Measurements from ENCODE around the gene ZNF200. TPM values are rescaled to one million over a fixed set of nuclear protein-coding genes. Genes with fewer than 3 reads are reported as not detected.

Gene ZNF200
- total and polyA plus RNA-seq, 2 of the 13 experiments (the other 11 are each of a cell fraction or from before 2014, with no cell fraction given) = 3.5 to 16.5 TPM

DNA sequence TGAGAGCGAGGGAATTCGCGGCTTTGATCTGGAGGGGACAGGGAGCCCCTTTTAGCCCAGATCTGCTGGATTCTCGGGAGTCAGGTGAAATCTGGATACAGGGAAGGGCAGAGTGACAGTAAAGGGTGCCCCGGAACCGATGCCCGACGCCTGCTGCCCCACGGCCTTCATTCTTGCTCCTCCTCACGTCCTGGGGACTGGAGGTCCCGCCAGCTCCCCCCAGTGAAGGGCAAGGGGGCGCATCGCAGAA lies 46.4 kb downstream of the ZNF200 start (continued):
- TF ChIP-seq ZNF232 (CRISPR knock-in tag; IDR thresholded peaks at IDR 0.05; ENCODE audit: borderline replicate concordance) (no peak), KLF9 (CRISPR knock-in tag; IDR thresholded peaks at IDR 0.05; ENCODE audit: low read depth) (no peak), RARG (CRISPR knock-in tag; IDR thresholded peaks at IDR 0.05; ENCODE audit: low read depth) (no peak), MEIS1 (CRISPR knock-in tag; IDR thresholded peaks at IDR 0.05; ENCODE audit: borderline replicate concordance) (no peak), ZNF777 (CRISPR knock-in tag; IDR thresholded peaks at IDR 0.05) (peak; percentile 55; the same call in 1 of the 2 replicates), ZNF264 (CRISPR knock-in tag; IDR thresholded peaks at IDR 0.05) (no peak), HNRNPL (IDR thresholded peaks at IDR 0.05; ENCODE audit: low read depth, low read length) (0 out of 2 replicates have a peak, but pooled peaks have one; percentile 47)
- TF ChIP-seq, protein P1, sequence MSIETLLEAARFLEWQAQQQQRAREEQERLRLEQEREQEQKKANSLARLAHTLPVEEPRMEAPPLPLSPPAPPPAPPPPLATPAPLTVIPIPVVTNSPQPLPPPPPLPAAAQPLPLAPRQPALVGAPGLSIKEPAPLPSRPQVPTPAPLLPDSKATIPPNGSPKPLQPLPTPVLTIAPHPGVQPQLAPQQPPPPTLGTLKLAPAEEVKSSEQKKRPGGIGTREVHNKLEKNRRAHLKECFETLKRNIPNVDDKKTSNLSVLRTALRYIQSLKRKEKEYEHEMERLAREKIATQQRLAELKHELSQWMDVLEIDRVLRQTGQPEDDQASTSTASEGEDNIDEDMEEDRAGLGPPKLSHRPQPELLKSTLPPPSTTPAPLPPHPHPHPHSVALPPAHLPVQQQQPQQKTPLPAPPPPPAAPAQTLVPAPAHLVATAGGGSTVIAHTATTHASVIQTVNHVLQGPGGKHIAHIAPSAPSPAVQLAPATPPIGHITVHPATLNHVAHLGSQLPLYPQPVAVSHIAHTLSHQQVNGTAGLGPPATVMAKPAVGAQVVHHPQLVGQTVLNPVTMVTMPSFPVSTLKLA (IDR thresholded peaks at IDR 0.05) = no peak
- TF ChIP-seq, protein P2, sequence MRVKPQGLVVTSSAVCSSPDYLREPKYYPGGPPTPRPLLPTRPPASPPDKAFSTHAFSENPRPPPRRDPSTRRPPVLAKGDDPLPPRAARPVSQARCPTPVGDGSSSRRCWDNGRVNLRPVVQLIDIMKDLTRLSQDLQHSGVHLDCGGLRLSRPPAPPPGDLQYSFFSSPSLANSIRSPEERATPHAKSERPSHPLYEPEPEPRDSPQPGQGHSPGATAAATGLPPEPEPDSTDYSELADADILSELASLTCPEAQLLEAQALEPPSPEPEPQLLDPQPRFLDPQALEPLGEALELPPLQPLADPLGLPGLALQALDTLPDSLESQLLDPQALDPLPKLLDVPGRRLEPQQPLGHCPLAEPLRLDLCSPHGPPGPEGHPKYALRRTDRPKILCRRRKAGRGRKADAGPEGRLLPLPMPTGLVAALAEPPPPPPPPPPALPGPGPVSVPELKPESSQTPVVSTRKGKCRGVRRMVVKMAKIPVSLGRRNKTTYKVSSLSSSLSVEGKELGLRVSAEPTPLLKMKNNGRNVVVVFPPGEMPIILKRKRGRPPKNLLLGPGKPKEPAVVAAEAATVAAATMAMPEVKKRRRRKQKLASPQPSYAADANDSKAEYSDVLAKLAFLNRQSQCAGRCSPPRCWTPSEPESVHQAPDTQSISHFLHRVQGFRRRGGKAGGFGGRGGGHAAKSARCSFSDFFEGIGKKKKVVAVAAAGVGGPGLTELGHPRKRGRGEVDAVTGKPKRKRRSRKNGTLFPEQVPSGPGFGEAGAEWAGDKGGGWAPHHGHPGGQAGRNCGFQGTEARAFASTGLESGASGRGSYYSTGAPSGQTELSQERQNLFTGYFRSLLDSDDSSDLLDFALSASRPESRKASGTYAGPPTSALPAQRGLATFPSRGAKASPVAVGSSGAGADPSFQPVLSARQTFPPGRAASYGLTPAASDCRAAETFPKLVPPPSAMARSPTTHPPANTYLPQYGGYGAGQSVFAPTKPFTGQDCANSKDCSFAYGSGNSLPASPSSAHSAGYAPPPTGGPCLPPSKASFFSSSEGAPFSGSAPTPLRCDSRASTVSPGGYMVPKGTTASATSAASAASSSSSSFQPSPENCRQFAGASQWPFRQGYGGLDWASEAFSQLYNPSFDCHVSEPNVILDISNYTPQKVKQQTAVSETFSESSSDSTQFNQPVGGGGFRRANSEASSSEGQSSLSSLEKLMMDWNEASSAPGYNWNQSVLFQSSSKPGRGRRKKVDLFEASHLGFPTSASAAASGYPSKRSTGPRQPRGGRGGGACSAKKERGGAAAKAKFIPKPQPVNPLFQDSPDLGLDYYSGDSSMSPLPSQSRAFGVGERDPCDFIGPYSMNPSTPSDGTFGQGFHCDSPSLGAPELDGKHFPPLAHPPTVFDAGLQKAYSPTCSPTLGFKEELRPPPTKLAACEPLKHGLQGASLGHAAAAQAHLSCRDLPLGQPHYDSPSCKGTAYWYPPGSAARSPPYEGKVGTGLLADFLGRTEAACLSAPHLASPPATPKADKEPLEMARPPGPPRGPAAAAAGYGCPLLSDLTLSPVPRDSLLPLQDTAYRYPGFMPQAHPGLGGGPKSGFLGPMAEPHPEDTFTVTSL (CRISPR knock-in tag; IDR thresholded peaks at IDR 0.05; ENCODE audit: borderline replicate concordance) = no peak

Measured in HepG2 (cell line).